Activated T-helper 9 cell treated with anti-CD3 and anti-CD28 coated beads, Interleukin-2, amount 50 U/mL, for 16 hours (primary cell): ENCODE data around the gene ILK.

ENCODE experiments used
- DNase-seq: peaks from one replicate; pipeline ENCODE4 v3.0.0-alpha.2; 2020; ENCODE audit warnings: low read depth

Gene ILK

DNA sequence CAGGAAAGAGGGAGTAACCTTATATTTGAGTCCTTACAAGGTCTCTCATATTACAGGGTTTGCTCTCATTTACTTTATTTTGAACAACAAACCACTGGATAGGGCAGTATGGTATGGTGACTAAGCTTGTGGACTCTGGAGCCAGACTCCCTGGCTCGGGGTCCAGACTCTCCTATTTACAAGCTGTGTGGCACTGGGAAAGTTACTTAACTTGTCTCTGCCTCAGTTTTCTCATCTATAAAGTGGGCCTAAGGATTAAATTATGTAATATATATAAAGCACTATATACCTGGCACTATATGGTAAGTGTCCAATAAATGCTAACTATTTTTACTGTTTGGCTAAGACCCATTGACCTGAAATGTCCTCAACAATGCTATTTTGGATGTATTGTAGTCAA lies 53.8 kb downstream of the ILK start:
- DNase-seq = no peak

DNA sequence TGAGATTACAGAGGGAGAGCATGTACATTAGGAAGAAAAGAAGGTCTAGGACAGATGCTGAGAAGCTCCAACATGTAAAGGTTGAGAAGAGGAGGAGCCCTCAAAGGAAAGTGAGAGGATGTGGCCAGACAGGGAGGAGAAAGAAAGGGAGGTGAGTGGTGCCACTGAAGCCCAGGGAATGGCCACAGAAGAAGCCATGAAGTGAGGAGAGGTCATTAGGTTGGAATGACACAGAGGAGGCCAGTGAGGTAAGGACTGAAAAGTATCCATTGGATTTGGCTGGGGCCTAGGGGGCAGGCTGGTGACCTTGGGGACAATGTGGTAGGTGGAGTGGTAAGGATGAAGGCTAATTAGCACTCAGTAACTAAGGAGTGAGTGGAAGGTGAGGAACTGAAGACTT lies 55.1 kb downstream of the ILK start:
- DNase-seq = no peak
